GM18867 (cell line): ENCODE results near the gene HOTAIR.

Source experiments
- ATAC-seq: cut with Tn5 transposase; IDR thresholded peaks from one replicate; pipeline ENCODE4 v1.9.1; 2021; ENCODE audit warnings: mild to moderate bottlenecking, moderate library complexity; ENCODE audit not compliant: unreplicated experiment

The HOTAIR gene

DNA sequence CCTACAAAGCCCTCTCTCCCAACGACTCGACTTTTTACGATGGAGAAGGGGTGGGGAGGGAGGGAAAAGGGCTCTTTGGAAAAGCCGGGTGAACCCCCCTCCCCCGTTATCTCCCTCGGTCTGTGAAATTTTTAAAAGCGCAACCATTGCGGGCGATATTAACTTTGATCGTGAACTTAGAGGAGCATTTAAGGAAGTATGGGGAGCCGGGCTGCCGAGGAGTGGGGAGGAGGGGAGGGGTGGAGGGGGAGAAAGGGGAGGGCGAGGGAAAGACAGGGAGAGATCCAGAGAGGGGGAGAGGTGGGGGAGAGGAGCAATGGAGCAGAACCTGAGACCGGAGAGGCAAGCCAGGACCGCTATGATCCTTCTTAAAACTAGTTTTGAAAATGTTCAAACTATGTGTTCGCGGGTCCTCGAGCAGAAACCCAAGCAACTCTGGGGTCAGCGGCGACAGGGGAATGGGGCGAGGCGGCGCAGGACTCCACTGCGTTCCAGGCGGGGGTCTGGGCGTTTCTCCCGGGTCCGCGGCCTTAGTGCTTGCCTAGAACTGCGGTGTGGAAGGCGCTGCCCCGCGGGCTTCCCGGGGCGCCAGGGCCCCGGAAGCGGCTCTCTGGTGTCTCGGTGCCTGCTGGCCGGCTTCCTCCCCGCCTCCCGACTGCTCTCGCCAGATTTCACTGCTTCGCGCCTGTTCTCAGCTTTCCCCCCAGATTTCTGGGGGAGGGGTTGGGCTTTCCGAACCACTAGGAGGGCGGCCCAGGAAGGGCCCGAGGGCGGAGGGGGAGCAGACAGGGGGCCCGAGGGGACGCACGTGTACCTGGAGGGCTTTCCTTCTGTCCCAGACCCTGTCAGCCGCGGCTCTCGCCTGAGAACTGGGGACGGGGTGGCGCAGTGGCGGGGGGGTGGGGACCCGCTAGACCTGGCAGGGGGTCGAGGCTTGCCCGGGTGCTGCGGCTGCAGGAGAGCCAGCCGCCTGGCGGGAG, at the start of gene HOTAIR:
Gene HOTAIR, minus strand, starts transcription at position 871 of the 980 bp plus-strand sequence.
- no peak for ATAC-seq

DNA sequence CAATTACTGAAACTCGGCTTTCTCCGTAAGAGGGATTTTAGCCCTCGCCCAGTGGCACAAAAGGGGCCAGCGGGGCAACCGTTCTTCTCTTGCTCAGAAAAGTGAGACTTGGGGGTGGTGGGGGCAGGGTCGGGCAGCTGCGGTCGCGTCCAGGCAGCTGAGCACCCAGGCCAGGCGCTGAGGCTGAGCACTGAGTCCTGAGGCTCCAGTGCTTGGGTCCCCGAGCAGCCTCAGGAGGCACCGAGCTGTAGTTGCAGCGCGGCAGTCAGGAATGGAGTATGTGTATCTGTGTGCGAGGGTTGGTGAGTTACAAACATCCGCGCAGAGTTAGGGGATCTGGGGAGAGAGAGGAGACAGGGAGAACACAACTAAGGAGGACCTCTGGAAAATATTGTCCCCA, 49.4 kb upstream of the HOTAIR start:
- ATAC-seq: no peak

DNA sequence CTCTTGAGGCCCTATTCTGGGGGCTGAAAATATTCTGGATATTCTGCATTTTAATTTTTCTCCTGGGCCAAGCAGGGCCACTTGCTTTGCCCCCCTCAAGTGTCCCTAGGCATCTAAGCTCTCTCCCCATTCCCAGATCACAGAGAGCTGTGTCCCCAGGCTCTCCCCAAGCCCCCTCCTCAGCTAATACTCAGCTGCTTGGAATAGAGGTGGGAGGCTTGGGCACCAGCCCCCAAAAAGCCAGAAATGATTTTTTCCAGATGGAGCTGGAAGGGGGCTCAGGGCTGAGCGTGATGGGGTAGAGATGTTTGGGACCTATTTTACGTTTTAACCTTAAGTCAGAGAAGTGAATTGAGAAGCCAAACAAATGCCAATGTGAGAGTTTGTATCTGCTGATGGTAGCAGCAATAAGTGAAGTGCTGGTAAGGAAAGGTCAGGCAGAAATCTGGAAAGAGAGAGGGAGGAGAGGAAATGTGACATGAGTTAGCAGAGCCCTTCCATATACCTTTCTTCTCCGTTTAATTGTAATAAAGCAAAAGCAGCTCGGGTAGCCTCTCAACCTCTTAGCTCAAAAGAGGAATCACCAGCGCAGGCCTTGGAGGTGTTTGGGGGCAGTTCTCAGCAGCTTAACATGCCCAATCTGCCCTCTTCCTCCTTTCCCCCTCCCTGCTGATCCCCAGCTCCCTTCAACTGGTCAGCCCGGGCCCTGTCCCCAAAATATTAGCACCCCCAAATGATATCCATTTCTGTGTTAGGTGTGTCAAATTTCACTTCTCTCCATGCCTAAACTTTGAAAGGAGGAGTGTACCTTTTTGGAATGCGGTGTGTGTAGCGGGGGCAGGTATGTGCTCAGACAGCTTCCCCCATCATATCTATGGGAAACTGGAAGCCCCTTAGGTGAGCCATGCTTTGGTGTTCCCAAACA, 48.5 kb upstream of the HOTAIR start:
- no peak for ATAC-seq

DNA sequence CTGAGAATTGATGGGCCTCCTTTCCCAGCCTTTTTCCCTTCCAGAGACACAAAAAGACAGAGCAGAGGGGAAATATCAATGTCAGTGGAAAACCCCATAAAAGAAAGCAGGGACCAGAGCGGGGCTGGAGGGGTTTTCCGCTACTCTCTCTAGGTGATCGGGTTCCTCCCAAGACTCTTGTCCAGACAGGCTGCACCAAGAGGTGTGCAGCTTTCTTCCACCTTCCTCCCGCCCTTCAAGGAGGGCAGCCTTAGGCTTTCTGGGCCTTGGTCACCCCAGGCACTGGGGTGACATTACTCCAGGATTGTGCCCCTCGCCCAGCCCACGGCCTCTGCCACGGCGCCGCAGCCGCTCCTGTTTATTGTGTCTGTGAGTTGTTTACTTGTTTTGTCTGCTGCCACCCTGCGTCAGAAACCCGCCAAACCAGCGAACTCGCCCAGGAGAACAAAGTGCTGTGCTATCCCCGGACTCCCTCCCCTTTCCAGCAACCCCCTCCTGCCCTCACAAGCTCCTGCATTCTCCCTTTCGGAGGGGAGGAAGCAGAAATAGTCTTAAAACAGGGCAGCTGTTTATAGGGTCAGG, 46.8 kb upstream of the HOTAIR start:
- no peak for ATAC-seq

DNA sequence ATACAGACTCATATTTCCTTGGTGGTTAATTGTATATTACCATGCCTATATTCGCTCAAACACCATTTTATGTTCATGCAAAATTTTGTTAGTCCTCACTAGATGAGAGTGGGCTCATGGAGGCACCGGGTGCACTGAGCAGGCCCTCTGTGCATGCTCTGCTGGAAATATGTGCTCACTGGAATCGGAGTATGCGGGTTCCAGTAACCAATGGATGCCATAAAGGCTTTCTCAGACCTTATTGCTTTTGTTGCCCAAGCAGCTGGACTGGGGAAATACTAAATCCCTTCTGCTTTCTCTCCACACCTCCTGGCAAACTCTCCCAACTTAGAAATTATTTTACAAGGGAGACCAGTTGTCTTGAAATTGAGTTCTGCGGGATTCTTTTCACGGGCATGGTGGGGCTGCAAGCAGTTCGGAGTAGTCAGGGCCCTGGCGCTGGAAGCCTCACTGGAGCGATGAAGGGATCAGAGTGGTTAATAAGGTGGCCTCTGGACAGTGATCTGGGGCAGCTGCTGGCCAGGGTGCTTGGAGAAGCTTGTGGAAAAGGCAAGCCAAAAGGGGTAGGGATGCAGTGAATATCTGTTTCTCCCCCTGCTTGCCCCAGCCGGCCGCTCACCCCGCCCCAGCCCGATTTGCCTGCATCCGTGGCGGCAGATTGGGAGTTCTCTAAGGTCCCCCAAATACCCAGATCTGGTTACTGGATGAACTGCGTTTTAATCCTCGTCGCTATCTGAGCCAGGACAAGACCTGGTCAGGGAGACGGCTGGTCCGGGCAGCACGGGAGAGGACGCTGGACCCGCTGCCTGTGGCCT, 46.0 kb upstream of the HOTAIR start:
- ATAC-seq: no peak

DNA sequence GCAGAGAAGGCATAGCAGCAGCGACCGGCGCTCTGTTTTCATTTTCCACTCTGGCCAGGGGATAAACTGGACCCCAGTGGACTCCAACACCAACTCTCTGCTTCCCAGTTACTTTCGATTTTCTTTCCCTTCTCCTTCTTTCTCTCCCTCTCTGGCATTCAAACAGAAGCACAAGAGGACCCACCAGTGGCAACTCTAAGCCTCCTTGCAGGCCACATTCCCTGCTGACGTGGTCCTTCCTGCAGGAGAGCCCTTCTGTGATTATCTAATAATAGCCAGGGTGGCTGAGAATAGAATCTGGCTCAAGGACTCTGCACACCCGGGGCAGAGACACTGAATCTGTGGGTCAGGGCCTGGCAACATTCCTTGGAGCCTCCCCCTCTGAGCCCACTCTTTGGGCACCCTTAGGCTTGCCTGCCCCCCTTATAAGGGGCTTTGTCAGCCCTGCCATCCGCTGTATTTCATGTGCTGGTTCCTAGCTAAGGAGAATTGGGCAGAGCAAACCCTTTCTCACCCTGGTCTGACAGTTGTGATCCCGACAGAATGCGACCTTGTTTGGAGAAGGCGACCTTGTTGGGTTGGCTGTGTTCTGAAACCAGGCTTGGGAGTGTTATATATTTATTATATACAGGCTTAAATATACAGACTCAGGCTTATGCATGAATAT, 45.3 kb upstream of the HOTAIR start:
- ATAC-seq: no peak

DNA sequence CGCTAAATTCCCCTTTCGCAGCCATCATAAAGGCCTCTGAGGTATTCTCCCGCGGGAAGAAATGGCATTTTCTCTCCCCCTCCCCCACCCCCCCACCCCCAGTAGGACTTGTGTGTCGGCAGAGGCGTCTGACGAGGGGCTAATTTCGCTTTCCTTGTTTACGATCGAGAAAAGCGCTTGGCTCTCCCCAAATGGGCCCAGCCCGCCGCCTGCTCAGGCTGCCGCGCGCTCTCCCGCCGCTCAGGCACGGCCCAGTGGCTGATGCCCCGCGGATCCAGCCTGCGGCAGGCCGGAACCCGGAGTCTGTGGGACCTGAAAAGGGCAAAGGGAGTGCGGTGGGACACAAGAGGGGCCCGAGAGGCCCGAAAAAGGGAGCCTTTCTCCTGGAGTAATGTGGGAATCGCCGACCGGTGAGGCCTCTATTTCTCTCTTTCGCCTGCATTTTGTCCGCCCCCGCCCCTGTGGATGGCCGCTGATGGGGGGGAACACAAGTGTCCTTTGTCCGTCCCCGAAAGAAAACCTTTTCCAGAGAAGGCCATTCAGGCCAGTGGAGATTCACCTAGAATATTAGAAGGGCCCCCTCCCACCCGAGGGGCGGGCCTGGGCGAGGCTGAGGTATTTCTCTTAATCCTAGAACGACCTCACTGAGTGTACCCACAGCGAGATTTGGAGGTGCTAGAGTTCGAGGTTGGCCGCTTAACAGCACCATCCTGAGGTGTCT, 44.5 kb upstream of the HOTAIR start:
- ATAC-seq: no peak

DNA sequence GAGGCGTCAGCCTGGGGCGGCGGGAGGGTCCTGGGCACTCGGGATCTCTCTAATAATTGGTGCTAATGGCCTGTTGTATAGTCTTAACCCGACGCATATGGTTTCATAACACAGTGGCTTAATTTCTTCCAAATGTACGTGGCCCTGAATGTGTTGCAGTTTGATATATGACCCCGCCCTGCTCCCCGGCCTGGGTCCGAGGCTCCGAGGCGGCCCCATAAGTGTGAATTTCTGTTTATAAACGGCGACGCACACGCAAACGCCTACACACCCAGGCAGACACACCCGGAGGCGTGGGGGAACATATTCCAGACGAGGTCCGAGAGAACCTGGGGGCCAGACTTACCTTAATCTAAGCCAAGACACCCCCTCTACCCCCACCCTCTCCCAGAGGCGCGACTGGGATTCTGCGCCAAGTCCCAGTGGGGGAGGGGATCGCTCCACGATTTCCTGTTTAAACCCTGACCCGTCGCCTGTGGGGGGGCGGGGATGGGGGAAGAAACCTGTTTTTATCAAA, 43.8 kb upstream of the HOTAIR start:
- ATAC-seq: peak; percentile 4

DNA sequence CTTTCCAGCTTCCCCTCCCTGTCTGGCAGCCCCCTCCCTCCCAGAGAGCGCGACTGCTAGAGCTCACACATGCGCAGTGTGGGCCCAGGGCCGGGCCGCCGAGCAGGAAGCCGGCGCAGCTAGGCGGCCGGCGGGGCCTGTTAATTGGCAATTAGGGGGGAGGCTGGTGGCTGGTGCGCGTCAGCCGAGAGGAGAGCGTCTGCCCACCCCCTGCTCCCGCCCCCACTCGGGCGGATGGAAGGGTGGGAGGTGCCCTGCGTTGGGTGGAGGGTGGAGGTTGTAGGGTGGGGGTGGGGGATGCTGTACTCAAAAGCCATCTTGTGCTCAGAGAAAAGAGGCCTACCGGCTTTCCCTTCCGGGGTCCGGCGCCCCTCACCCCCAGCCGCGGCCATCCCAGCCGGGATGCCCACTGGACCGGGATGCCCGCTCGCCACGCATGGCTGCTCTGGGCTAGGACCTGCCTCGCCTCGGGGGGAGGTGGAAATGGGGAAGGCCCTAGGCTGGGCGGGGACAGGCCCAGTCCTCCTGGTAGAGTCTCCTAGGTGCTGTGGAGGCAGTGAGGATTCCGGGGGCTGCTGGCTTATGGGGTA, 43.2 kb upstream of the HOTAIR start:
- peak; percentile 80 for ATAC-seq

DNA sequence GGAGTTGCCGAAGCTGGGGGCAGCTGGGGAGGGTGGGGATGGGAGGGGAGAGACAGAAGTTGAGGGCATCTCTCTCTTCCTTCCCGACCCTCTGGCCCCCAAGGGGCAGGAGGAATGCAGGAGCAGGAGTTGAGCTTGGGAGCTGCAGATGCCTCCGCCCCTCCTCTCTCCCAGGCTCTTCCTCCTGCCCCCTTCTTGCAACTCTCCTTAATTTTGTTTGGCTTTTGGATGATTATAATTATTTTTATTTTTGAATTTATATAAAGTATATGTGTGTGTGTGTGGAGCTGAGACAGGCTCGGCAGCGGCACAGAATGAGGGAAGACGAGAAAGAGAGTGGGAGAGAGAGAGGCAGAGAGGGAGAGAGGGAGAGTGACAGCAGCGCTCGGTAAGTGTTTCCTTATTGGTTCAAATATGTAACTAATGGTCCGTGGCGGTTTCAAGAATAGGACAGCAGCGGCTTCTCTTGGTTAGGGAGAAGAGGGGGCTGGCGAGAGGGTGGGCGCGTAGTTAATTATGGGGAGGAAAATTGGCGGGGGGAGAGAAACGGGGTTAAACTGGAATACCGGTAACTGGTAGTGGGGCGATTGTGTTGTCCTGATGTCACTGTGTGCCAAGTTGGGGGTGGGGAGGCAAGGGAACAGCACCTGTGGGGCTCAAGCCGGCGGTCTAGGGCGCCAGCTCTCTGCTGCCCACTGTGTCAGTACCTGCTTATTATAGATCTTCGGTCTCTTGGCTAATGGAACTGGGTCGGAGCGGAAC, 42.5 kb upstream of the HOTAIR start:
- ATAC-seq: peak; percentile 42

DNA sequence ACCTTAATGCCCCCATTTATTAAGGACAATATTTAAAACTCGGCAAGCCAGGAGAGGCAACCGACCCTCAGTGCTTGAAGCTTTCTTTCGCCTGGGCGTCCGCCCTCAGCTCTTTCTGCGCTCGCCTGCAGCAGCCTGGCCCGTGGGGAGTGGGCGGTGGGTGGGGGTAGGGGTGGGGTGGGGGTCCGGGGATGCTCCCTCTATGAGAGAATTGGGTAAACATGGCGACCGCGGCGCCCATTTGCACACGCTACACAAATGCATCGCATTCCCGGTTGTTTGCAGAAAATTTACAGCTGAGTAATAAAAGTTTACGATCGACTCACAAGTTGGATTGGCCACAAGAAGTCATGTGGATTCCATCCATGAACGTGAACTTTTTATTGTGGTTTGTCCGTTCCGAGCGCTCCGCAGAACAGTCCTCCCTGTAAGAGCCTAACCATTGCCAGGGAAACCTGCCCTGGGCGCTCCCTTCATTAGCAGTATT, 41.8 kb upstream of the HOTAIR start:
- no peak for ATAC-seq

DNA sequence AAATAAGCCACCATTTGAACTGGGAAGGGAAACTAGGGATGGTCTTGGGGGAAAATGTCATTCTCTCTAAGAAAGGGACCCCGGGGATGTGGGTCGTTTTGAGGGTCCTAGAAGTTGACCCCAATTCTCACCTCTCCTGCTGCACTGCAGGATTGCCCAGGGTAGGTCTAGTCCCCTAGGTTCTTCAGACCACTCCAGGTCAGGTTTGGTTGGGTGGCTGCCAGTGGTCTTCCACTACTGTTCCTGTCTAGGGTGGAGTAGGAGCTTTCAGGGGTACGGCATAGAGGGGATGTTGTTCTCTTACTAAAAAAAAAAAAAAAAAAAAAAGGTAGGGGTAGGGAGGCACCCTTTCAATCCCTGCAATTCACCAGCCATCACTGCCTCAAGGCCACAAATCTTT, 41.3 kb upstream of the HOTAIR start:
- ATAC-seq: no peak

DNA sequence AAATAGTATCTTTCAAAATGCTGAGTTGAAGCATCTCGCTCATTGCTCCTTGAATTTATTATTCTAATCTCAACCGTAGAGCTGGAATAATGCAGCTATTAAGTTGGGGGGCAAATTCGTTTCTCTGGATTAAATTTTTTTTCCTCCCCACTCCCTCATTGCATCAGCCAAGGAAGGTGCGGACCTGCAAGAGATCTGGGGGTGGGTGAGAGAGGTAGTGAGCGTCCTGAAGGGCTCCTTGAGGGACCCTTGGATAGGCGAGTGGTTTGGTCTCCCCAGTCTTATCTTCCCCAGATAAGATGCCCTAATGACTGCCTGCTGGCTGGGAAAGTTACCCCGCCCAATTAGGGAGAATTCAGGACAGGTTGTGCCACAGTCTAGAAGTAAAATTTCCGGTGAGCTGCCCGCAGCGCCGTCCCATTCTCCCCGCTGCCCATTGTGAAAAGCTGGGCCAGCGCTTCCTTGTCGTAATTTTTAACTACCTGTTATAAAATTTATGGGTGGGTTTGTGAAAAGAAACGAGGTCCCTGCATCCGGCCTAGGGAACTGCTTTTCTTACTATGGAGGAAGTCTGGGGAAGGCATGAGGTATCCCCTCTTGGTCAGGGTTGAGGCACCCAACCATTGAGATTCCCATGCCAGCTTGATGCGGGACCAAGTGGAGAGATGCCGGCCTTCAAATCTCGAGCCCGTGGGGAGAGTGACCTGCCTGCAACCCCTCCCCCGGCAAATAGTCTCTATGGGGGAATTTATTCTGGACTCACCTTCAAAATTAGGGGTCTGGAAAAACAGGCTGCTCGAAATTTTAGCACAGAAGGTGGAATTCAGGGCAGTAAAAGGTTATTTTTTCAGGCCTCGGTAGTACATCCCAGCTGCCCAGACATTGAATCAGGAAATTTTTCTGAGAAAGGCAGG, 40.5 kb upstream of the HOTAIR start:
- no peak for ATAC-seq

DNA sequence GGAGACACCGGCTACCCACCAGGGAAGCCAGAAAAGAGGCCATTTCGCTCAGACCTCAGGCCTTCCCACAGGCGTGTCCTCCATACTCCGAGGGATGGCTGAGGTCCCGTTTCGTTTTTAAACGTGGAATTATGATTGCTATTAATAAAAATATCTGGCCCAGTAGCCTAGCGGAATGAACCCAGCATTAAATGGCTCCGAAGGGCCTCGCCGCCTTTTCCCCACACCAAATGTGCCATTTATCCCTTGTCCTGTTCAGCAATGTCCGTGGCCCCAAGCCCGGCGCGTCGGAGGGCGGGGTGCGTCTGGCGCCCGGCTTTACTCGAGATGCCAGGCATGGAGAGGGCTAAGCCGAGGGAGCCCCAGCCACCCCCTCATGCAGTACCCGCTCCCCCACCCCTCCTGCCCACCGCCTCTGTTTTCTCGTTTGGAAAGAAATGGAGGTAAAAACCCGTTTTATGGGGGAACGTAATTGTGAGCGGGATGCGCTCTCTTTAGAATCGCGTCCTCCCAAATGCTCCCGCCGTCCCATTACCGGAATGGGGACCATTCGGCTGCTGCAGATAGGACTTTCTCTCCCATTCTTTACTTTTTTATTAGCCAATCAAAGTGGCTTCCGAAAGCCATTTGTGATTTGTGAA, 39.7 kb upstream of the HOTAIR start:
- ATAC-seq: no peak

DNA sequence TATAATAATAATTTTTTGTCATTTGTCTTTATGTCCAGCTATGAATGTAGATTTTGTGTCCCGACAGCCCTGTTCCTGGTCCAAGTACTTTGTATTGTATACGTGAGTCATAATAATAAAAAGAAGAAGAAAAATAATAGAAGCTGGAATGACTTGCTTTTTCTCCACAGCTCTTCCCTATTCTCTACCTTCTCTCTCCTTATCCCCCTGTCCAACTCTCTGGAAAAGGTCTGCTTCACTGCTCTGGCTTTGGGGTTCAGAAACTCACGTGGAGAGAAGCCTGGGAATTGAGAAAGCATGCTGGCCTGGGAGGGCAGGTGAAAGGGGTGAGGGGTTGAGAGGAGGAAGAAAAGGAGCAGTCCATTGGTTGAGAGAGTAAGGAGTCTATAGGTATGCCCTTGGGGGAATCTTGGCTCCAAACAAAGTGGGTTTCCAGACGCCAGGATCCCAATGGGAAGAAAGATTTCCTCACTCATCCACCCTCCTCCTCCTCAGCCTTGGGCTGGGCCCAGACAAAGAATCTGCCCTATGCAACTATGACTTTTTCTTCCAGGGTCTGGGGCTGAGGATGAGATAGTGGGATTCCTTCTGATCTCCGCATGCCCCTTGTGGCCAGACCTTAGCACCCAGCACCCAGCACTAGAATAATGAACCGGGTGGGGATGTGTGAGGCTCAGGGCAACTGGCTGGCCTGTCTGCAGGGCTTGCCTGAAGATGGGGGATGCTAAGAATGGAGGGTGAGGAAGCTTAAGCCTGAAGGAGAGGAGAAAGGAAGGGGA, 38.1 kb upstream of the HOTAIR start:
- no peak for ATAC-seq
